ENCODE measurements around the gene GALNT16. TPM values are rescaled to one million over a fixed set of nuclear protein-coding genes. Genes with fewer than 3 reads are reported as not detected.
"Not testable (repeated sequence)": the region's sequence is repeated elsewhere in the genome, so short reads cannot be mapped to it uniquely, and the experiment has no call there.

GALNT16 gene
- total RNA-seq, result 101 TPM
- long read RNA-seq, full-length matches to known transcripts, result 65 of 119 reads
- long read RNA-seq, partial matches to known transcripts, result 17 of 119 reads
- long read RNA-seq, other reads (novel, unspliced or antisense), result 37 of 119 reads

DNA sequence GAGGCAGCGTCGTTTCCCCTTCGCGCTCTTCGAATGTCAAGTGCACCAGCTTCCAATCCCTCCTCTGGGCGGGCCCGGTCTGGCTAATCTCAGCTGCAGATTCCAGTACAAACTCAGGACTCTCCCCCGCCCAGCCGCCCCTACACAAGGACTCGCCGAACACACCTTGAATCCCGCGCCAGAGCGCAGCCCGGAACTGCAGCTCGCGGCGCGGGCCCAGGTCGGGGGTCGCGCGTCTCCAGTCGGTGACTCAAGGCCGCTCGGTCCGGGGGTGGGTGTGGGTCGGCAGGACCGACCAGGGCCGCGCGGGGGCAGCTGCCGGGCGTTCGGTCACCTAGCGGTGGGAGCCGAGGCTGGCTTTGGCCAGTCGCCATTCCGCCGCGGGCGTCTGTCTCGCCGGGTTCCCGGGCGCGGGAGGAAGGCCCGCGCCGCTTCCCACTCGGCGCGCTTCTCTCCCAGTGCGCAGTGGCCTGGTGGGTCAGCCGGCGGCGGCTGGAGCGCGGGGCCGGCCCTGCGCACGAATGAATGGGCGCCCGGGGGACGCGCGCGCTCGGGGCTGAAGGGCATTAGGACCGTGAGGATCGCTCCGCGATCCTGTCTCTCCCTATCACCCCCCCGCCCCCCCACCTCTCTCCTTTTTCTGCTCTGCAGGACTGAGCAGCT lies at the start of gene GALNT16:
Gene GALNT16, plus strand, starts transcription at position 632 of the 663 bp plus-strand sequence. CDS start 133 bp downstream, outside the sequence.
- intact Hi-C loops (cut with micrococcal nuclease), result loop anchor here (10.0 kb wide), 1 partner anchor 105 kb away; no protein-coding TSS in a partner anchor
- DNase-seq (peak; percentile 74), ATAC-seq (peak; percentile 44)

DNA sequence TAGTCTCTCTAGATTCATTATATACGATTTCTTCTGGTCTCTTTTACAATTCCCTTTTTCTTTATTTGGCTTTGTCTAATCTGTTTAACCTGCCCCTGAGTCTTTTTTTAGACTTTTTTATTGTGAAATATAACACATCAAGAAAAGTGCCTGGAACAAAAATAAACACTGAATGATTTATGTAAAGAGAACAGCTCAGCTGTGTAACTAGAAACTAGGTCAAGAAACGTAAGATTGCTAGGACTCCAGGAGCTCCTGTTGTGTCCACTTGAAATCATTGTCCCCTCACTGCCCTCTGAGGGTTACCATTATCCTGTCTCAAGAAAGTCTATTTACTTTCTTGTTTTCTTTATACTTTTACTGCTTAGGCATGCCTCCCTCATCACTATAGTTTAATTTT lies 45.6 kb upstream of the GALNT16 start:
- ATAC-seq, result no peak
- intact Hi-C loops (cut with micrococcal nuclease), result no loop called here
- no peak for DNase-seq

DNA sequence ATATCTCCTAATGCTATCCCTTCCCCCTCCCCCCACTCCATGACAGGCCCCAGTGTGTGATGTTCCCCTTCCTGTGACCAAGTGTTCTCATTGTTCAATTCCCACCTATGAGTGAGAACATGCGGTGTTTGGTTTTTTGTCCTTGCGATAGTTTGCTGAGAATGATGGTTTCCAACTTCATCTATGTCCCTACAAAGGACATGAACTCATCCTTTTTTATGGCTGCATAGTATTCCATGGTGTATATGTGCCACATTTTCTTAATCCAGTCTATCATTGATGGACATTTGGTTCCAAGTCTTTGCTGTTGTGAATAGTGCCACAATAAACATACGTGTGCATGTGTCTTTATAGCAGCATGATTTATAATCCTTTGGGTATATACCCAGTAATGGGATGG lies 42.3 kb upstream of the GALNT16 start:
- ATAC-seq; intact Hi-C loops (cut with micrococcal nuclease); DNase-seq: not testable (repeated sequence)

DNA sequence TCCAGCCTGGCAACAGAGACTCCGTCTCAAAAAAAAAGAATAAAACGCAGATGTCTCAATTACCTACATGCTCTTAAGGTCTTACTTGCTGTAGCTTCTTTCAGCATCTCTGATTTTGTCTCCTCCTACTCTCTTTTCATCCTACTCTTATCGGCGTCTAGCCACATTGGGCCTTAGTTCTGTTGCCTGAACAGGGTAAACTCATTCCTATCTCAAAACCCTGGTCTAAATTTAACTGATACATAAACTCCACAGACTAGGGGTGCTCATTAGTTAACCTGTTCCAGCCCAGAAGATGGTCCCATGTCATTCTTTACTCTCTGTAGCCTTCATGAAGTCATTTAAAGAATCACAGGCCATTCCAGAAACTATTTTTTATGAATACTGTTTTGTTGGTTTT lies 35.0 kb upstream of the GALNT16 start:
- peak; percentile 53 for ATAC-seq

DNA sequence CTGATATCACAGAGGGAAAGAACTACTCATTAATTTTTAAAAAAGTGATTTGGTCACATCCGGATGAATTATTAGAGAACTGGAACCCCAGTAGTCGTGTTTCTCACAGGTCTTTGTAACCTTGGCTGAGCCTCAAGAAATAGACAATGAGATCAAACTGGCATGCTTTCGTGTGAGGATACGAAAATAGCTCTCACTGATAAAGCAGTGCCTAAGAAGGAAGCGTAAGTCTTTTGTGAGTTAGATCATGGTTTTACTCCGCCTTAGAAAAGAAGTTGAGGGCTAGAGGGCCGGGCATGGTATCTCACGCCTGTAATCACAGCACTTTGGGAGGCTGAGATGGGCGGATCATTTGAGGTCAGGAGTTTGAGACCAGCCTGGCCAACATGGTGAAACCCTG lies 33.8 kb upstream of the GALNT16 start:
- no peak for DNase-seq
- peak; percentile 76 for ATAC-seq
- intact Hi-C loops (cut with micrococcal nuclease), result no loop called here

More for the DNA sequence above, 35.0 kb upstream of the GALNT16 start:
- DNase-seq, result no peak
- intact Hi-C loops (cut with micrococcal nuclease), result no loop called here

DNA sequence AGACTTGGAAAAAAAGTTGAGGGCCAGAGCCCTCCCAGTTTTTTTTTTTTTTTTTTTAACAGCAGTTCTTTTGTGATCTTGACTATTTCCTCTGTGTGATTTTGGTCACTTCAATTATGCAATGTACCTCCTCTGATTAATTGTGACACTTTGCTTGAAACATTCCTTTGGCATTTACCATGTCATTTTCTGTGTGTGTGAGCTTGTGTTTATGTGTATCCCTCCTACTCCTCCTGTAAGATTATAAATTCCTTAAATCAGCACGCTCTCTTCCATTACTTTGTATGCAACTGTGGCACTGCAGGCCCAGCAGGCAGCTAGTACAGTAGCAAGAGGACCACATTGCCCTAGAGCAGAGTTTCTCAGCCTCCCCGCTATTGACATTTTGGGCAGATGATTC lies 33.2 kb upstream of the GALNT16 start:
- intact Hi-C loops (cut with micrococcal nuclease), result no loop called here
- ATAC-seq, result peak; percentile 35
- DNase-seq, result no peak

DNA sequence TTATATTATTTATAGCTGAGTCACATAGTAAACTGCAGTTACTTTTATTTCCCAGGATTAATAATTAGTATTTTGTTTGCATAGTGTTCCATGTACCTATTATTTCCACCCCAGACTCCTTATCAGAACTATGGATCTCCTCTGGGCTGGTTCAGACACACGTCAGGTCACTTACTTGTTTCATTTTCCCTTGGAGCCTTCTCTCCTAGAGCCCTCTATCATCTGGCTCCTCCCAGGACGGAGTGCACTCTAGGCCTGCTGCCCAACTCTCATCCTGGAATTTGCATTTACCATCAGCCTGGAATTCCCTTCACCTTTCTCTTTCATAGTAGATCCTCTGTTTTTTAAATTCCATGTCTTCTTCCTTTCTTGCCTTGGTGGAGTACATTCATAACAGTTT lies 28.5 kb upstream of the GALNT16 start:
- ATAC-seq (peak; percentile 76), DNase-seq (no peak)
- intact Hi-C loops (cut with micrococcal nuclease), result loop anchor here (10.0 kb wide), 1 partner anchor 107 kb away; no protein-coding TSS in a partner anchor

DNA sequence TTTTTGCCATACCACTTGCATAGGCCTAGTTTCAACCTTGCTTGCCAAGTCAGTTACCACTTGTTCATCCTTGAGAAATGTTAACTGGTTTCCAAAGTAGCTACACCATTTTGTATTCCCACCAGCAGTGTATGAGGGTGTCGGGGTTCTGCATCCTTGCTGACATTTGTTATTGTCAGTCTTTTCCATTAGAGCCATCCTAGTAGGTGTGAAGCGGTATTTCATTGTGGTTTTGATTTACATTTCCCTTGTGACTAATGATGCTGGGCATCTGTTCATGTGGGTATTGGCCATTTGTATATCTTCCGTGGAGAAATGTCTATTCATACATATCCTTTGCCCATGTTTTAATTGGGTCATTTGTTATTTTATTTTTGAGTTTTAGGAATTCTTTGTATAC lies 27.6 kb upstream of the GALNT16 start:
- ATAC-seq (no peak), DNase-seq (no peak)
- intact Hi-C loops (cut with micrococcal nuclease), result loop anchor here (10.0 kb wide), 1 partner anchor 108 kb away; no protein-coding TSS in a partner anchor

DNA sequence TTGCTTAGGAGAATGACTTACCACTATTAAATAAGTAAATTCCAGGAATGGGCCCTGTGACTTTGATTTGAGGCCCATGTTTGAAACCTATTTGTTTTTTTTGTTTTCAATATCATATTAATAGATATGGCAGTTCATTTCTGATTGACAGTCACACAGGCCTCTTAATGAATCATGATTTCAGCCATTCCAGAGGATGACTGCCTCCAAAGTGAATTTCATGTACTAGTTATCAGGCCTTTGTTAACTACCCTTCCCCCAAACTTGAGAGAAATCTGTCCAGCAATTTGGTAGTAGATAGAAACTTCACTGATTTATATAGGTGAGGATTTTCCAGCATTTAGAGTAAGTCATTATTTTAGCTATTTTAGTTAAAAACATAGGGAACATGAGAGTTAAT lies 25.9 kb upstream of the GALNT16 start:
- ATAC-seq (no peak), DNase-seq (no peak)
- intact Hi-C loops (cut with micrococcal nuclease), result loop anchor here (10.0 kb wide), 1 partner anchor 109 kb away; no protein-coding TSS in a partner anchor

DNA sequence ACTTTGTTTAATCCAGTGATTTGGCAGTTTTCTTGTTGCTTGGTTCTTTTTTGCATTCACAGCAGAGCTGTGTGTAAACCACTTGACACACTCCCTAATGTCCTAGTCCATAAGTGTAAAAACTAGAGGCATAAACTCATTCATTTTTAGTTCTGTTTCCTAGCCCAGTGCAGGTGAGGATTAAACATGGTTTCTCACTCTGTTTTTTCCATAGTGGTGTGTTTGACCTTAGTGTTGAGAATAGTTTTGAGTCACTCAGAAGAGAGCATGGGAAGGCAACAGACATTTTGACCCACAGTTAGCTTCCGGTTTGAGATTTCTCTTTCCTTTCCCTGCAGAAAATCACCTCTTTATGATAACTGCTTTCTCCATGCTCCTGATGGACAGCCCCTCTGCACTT lies 24.2 kb upstream of the GALNT16 start:
- no peak for ATAC-seq

DNA sequence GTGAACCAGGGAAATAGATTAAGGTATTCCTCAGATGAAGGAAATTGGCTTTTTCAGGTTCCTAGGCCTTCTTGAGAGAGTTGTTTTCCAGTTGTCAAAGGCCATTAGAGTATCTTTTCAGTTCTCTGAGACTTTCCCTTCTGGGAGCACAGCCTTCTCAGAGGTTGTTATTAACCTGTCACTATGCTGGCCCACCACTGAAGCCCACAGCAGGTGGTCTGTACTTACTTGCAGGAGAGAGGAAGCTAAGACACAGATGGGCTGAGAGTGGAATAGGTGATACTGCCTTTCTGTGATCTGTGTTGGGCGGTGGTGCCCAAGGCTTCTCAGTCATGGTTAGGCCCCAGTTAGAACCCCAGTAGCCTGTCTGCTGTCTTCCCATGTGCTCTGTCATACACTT lies 22.8 kb upstream of the GALNT16 start:
- intact Hi-C loops (cut with micrococcal nuclease), result loop anchor here (10.0 kb wide), 1 partner anchor 112 kb away; no protein-coding TSS in a partner anchor

More for the DNA sequence above, 24.2 kb upstream of the GALNT16 start:
- intact Hi-C loops (cut with micrococcal nuclease), result loop anchor here (10.0 kb wide), 1 partner anchor 111 kb away; no protein-coding TSS in a partner anchor
- DNase-seq, result no peak

DNA sequence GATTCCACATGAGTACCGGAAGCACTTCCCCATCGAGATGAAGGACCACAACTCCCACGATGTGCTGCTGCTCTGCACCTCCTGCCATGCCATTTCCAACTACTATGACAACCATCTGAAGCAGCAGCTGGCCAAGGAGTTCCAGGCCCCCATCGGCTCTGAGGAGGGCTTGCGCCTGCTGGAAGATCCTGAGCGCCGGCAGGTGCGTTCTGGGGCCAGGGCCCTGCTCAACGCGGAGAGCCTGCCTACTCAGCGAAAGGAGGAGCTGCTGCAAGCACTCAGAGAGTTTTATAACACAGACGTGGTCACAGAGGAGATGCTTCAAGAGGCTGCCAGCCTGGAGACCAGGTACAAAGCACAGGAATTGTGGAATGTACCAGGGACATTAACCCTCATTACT lies 22.4 kb upstream of the GALNT16 start:
- DNase-seq, result no peak
- ATAC-seq, result no peak
- intact Hi-C loops (cut with micrococcal nuclease), result loop anchor here (10.0 kb wide), 1 partner anchor 113 kb away; no protein-coding TSS in a partner anchor

More for the DNA sequence above, 22.8 kb upstream of the GALNT16 start:
- ATAC-seq, result no peak
- DNase-seq, result no peak

DNA sequence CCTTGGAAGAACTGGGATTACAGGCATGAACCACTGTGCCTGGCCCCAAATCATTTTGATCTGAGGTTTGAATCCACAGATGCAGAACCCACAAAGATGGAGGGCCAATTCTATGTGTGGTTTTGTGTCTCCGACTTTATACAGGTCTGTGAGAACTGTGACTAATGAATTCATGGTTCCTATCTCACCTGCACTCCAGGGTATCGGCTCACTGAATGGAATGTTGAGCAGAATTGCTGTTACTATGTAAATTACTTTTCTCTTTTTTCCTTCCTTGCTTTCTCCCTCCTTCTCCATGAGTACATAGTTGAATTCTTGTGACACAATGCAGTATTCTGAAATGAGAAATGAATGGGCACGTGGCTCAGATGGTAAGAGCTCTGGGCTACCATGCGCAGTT lies 21.1 kb upstream of the GALNT16 start:
- DNase-seq (no peak), ATAC-seq (no peak)
- intact Hi-C loops (cut with micrococcal nuclease), result loop anchor here (10.0 kb wide), 1 partner anchor 114 kb away; no protein-coding TSS in a partner anchor

DNA sequence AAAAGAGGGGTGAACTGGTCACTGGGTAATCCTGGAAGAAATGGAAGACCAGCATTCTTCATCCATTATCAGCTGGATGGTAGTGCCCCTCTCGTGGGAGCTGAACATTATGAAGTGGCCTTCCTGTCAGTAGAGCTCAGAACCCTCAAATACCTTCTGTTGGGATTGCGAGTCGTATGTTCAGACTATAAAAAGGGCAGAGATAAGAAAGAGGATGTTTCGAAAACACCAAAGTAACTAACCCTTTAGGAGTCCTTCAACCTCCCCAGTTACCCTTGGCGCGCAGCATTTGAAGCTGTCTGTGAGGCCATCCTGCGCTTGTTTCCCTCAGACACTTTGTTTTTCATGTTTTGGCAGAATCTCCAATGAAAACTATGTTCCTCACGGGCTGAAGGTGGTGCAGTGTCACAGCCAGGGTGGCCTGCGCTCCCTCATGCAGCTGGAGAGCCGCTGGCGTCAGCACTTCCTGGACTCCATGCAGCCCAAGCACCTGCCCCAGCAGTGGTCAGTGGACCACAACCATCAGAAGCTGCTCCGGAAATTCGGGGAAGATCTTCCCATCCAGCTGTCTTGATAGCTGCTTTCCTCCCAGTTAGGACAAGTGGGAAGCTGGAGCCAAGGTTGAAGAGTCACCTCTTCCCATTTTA lies 19.3 kb upstream of the GALNT16 start:
- peak; percentile 77 for ATAC-seq
- intact Hi-C loops (cut with micrococcal nuclease), result loop anchor here (5.0 kb wide), 1 partner anchor 212 kb away; no protein-coding TSS in a partner anchor
- no peak for DNase-seq

DNA sequence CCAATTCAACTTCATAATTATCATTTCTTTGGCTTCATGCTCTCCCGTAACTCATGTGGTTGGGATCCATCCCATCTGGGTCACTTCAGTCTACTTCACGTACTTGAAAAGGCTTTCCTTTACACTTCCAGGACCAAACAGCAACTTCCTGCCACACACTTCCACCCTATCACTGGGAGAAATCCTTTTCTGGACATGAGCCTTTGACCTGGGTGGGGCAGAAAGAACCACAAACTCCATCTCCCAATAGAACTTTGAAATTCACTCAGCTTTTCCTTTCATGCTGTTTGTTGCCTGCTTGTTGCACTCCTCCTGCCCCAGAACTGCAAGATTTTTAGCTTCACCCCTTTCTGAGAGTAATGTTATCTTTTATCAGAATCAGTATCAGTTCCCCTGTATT lies 18.4 kb upstream of the GALNT16 start:
- no peak for DNase-seq
- intact Hi-C loops (cut with micrococcal nuclease), result loop anchor here (5.0 kb wide), 1 partner anchor 211 kb away; no protein-coding TSS in a partner anchor
- ATAC-seq, result no peak

DNA sequence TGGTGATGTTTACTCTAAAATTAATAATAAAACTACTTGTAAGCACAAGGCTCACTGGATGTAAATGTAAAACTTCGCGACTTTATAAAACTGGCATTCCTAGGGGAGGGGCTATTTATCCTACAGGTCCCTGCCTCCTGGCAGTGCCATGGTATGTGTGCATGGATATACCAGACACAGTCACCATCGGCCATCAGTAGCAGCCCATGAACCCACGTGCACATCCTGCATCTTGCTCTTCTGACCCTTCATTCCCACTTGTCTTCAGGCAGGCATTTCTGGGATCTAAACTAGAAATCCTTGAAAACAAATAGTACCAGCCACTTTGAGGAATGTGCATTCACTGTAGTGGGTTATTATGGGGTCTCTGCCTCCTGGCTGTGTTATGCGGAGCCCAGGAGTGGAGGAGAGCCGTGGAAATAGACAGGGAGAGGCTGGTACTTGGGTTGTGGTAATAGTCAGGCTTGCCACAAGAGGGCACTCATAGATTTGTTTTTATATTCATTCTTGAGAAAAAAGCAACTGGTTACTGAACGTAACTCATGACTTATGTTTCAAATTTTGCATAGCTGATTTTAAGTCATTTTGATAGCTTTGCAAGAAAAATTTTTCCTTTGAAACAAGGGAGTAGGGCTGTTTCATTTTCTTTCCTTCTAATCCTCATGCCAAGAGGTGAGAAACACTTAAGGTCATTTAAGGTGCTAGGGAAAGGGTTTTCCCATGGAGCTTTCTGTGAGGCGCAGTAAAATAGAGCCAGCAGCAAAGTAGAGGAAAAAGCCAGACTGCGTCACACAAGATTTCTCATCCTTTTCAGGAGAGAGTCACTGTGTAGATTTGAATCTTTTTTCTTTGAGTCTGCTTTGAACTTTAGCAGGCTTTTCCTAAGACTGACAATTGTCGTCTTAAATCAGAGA lies 17.4 kb upstream of the GALNT16 start:
- intact Hi-C loops (cut with micrococcal nuclease), result loop anchor here (5.0 kb wide), 1 partner anchor 210 kb away; no protein-coding TSS in a partner anchor
- ATAC-seq (peak; percentile 69), DNase-seq (no peak)

DNA sequence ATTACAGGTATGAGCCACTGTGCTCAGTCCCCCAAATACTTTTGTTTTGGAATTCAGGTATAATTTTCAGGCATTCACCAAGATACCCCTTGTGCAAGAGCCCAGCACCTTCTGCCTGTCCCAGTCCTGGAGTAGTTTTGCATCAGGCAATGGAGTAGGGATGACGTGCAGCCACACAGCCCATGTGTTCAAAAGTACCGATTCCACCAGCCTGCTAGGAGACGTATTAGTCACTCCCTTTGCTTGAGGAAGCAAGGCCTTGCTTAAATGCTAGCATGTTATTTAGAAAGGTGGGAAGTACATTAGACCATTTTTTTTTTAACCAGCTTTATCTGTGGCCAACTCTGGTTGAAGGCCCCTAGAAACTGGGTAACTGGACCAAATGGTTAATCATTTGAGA lies 15.0 kb upstream of the GALNT16 start:
- ATAC-seq, result no peak
- no peak for DNase-seq
- intact Hi-C loops (cut with micrococcal nuclease), result loop anchor here (5.0 kb wide), 1 partner anchor 207 kb away; no protein-coding TSS in a partner anchor

DNA sequence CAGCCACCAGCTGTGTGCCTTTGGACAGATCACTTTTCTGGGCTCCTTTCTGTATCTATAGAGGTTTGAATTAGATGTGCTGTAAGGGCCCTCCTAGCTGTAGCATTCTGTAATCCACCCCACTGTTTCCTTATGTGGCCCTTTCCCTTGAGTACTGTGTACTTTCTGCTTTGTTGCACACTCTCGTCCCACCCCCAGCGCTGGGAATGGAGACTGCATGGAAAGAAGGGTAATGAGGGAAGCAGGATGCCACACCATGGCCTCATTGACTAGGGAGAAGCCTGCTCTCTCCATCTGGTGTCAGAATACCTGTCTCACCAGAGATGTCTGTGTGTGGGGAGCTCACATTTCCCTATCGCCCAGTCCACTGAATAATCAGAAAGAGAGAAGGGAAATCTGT lies 13.6 kb upstream of the GALNT16 start:
- ATAC-seq (no peak), DNase-seq (no peak)
- intact Hi-C loops (cut with micrococcal nuclease), result no loop called here

Measured in left ventricle myocardium superior (tissue), 1 donor.